Caco-2 (cell line): ENCODE results near the gene C20orf204. TPM values are rescaled to one million over a fixed set of nuclear protein-coding genes. Genes with fewer than 3 reads are reported as not detected.
A peak's percentile ranks its signal among the peaks of the same experiment; 100 is the strongest.

Experiments
- BruUV-seq: library from RNA; stranded (reverse); fragments of 400-500 nt; replicated peaks from 2 replicates; lab custom pipeline; 2021; lab: Mats Ljungman, UMichigan
- CTCF ChIA-PET: fragments of 300-600 bp; sonication (Branson Sonifier 250); formaldehyde crosslinking; loops from one replicate; lab custom pipeline; 2022; ENCODE audit warnings: antibody characterized with exemption; lab: Charles Lee
- POLR2A ChIA-PET: fragments of 300-600 bp; sonication (Branson Sonifier 250); formaldehyde crosslinking; loops from one replicate; lab custom pipeline; 2022; ENCODE audit warnings: antibody characterized with exemption; lab: Charles Lee
- DNase-seq, 2 experiments: peaks; one replicate each; pipeline versions ENCODE4 v3.0.0 to v3.0.0-alpha.2; 2020 to 2022
- H3K27me3 ChIP-seq: replicated peaks from 2 replicates; pipeline ENCODE4 v1.6.0; 2011; ENCODE audit warnings: low read length; ENCODE audit not compliant: control insufficient read depth, insufficient read depth
- H3K36me3 ChIP-seq: 2 replicates; pipeline ENCODE4 v1.5.1; 2011; ENCODE audit warnings: low read length; ENCODE audit not compliant: control insufficient read depth, insufficient read depth
- H3K4me1 ChIP-seq: fragments of 250-450 bp; sonication (Bioruptor Pico); 2 replicates; pipeline ENCODE4 v1.5.1; 2020; ENCODE audit warnings: mild to moderate bottlenecking
- H3K4me3 ChIP-seq: 2 replicates; pipeline ENCODE4 v1.5.1; 2011; ENCODE audit warnings: low read depth, mild to moderate bottlenecking, control low read depth, low read length
- H3K9me3 ChIP-seq: fragments of 250-450 bp; sonication (Bioruptor Pico); 2 replicates; pipeline ENCODE4 v1.5.1; 2020; ENCODE audit warnings: mild to moderate bottlenecking, moderate library complexity
- H3K27ac Mint-ChIP-seq: one replicate; pipeline ENCODE4 v1.8.0; 2022; ENCODE audit warnings: mixed read lengths; ENCODE audit not compliant: unreplicated experiment
- H3K27me3 Mint-ChIP-seq: one replicate; pipeline ENCODE4 v1.8.0; 2022; ENCODE audit warnings: mixed read lengths; ENCODE audit not compliant: insufficient read depth, unreplicated experiment
- H3K36me3 Mint-ChIP-seq: one replicate; pipeline ENCODE4 v1.8.0; 2022; ENCODE audit warnings: mild to moderate bottlenecking, mixed read lengths; ENCODE audit not compliant: insufficient read depth, unreplicated experiment
- H3K4me1 Mint-ChIP-seq: one replicate; pipeline ENCODE4 v1.8.0; 2022; ENCODE audit warnings: low read depth, mixed read lengths; ENCODE audit not compliant: unreplicated experiment
- H3K4me3 Mint-ChIP-seq: one replicate; pipeline ENCODE4 v1.8.0; 2022; ENCODE audit warnings: mild to moderate bottlenecking, moderate library complexity, mixed read lengths; ENCODE audit not compliant: unreplicated experiment
- H3K9me3 Mint-ChIP-seq: one replicate; pipeline ENCODE4 v1.8.0; 2022; ENCODE audit warnings: mixed read lengths; ENCODE audit not compliant: unreplicated experiment
- CTCF ChIP-seq, 2 experiments: fragments of 200-600 bp in 1 of 2; IDR thresholded peaks; 1 replicate in 1 of 2; 2 replicates in 1 of 2; pipeline versions ENCODE4 v1.5.1 to v1.8.0; 2011 to 2022; ENCODE audit warnings: antibody characterized with exemption in 1 of 2, control low read depth in 1 of 2, inconsistent platforms in 1 of 2, low read depth in 1 of 2, low read length in 1 of 2, mild to moderate bottlenecking in 1 of 2, moderate library complexity in 1 of 2; ENCODE audit not compliant: insufficient read depth in 1 of 2, severe bottlenecking in 1 of 2, unreplicated experiment in 1 of 2
- intact Hi-C: fragments of 100-400 bp; cut with micrococcal nuclease; formaldehyde crosslinking; loops from one replicate; pipeline ENCODE4 v1.10.0; 2022; ENCODE audit not compliant: unreplicated experiment
- total RNA-seq: library from RNA; stranded (reverse); gene quantifications from 2 replicates; pipeline ENCODE4 v1.2.3, GENCODE V29; 2022

C20orf204 gene
- total RNA-seq, 1 experiment from 2014 or later = 3.2 TPM

DNA sequence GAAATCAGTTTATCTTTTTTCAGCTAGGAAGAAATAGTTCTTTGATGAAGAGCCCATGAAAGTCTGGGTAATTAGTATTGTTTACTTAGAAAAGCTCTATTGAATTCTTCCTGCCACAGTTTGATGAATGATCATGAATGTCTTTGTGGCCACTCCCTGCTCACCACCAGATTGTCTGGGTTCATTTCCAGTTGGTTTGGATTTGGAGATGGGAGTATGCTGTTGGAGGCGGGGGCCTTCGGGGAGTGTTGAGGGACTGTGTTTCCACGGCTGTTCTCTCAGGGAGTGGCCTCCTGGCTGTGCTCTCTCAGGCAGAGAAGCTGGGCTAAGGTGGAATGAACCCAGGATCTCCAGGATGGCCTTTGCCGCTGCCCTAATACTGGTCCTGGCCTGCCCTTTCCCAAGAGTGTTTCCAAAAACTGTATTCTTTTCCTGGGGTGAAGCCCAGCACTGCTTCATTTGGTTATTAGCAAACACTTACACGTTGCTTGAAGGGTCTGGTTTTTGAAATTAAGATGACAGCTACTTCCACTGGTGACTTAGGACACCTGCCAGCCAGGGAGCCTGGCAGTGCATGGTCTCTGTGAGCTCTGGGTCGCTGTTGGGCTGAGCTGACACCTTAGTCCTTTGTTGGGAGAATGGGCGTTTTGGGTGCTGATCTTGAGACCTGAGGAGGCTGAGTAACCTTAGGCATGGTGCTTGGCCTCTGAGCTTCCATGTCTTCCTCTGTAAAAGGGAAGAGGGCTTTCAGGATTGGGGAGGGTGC is 31.8 kb upstream of the C20orf204 start:
- Histone ChIP-seq H3K36me3 (peaks cover 25% of the 10 kb centered on the region), H3K4me3 (no peak overlapping the region), H3K9me3 (peaks cover 5% of the 10 kb centered on the region; the same call in 1 of the 2 replicates), H3K27me3 (no peaks in the 10 kb centered on the region), H3K4me1 (peaks cover 14% of the 10 kb centered on the region)
- Mint-ChIP-seq H3K4me3 (no peak overlapping the region), H3K27ac (peak overlapping the region; percentile 39), H3K36me3 (peaks cover 100% of the 10 kb centered on the region), H3K4me1 (no peaks in the 10 kb centered on the region), H3K27me3 (no peaks in the 10 kb centered on the region), H3K9me3 (no peaks in the 10 kb centered on the region)
- TF ChIP-seq CTCF (IDR thresholded peaks at IDR 0.05; ENCODE audit: insufficient read depth in 1 of 2, low read depth in 1 of 2, low read length in 1 of 2, severe bottlenecking in 1 of 2, unreplicated experiment in 1 of 2) = no peak
- TSS peak; percentile 9 for BruUV-seq
- intact Hi-C loops = loop anchor here (1.0 kb wide), 1 partner anchor 20 kb away; no protein-coding TSS in a partner anchor
- peak; percentile 74 to 80 for DNase-seq
- ChIA-PET POLR2A (interaction anchor here (1.2 to 1.3 kb wide), 2 partner anchors 24 to 58 kb away, joined by 4 to 5 read pairs; partner anchors contain the start of gene TCEA2), CTCF (interaction anchor here (0.9 to 3.1 kb wide), 4 partner anchors 20 to 66 kb away, joined by 3 to 27 read pairs (median 12); partner anchors contain the start of genes PRPF6 and SAMD10)

DNA sequence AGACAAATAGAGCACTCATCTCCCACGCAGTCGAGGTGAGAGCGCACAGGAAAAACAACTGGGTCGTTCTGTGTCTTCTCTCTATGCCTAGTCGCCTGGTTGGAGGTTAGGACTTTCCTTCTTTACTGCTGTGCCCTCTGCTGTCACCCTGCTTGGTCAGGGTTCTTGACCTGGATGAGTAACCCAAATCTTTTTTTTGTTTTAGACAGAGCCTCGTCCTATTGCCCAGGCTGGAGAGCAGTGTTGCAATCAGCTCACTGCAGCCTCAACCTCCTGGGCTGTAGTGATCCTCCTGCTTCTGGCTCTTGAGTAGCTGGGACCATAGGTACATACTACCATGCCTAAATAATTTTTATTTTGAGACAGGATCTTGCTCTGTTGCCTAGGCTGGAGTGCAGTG is 30.6 kb upstream of the C20orf204 start:
- no peaks in the 10 kb centered on the region for H3K4me1 Mint-ChIP-seq
- intact Hi-C loops = no loop called here
- H3K9me3 Mint-ChIP-seq = no peaks in the 10 kb centered on the region
- TF ChIP-seq CTCF (IDR thresholded peaks at IDR 0.05; ENCODE audit: insufficient read depth in 1 of 2, low read depth in 1 of 2, low read length in 1 of 2, severe bottlenecking in 1 of 2, unreplicated experiment in 1 of 2) = no peak
- Histone ChIP-seq H3K27me3 (no peaks in the 10 kb centered on the region), H3K9me3 (peaks cover 5% of the 10 kb centered on the region; the same call in 1 of the 2 replicates), H3K4me3 (no peak overlapping the region), H3K4me1 (peaks cover 14% of the 10 kb centered on the region), H3K36me3 (peaks cover 27% of the 10 kb centered on the region)
- no TSS peak for BruUV-seq
- POLR2A ChIA-PET = no interaction called here
- DNase-seq = no peak
- no peaks in the 10 kb centered on the region for H3K27me3 Mint-ChIP-seq
- CTCF ChIA-PET = interaction anchor here (3.1 kb wide), 1 partner anchor 25 kb away, joined by 20 read pairs; the partner anchor contains the start of genes PRPF6 and SAMD10
- no peak overlapping the region for H3K4me3 Mint-ChIP-seq
- no peak overlapping the region for H3K27ac Mint-ChIP-seq
- H3K36me3 Mint-ChIP-seq = peaks cover 100% of the 10 kb centered on the region

GRCh38 chr20:64006490-64006889 is 29.5 kb upstream of the C20orf204 start:
- no peak for TF ChIP-seq CTCF (IDR thresholded peaks at IDR 0.05; ENCODE audit: insufficient read depth in 1 of 2, low read depth in 1 of 2, low read length in 1 of 2, severe bottlenecking in 1 of 2, unreplicated experiment in 1 of 2)
- intact Hi-C loops = no loop called here
- Histone ChIP-seq H3K36me3 (peaks cover 27% of the 10 kb centered on the region), H3K27me3 (no peaks in the 10 kb centered on the region), H3K9me3 (peaks cover 5% of the 10 kb centered on the region; the same call in 1 of the 2 replicates), H3K4me3 (no peak overlapping the region), H3K4me1 (peaks cover 14% of the 10 kb centered on the region)
- Mint-ChIP-seq H3K27me3 (no peaks in the 10 kb centered on the region), H3K4me1 (no peaks in the 10 kb centered on the region), H3K27ac (no peak overlapping the region), H3K4me3 (no peak overlapping the region), H3K36me3 (peaks cover 100% of the 10 kb centered on the region), H3K9me3 (no peaks in the 10 kb centered on the region)
- DNase-seq = no peak
- ChIA-PET POLR2A (interaction anchor here (0.6 kb wide), 1 partner anchor 483 kb away, joined by 7 read pairs; no protein-coding TSS in a partner anchor), CTCF (interaction anchor here (1.2 to 1.4 kb wide), 2 partner anchors 26 to 32 kb away, joined by 4 to 5 read pairs; no protein-coding TSS in a partner anchor)
- BruUV-seq = no TSS peak
